Bone marrow (tissue), 2 donors: ENCODE measurements around the gene GJA10.
"Not testable (repeated sequence)": the region's sequence is repeated elsewhere in the genome, so short reads cannot be mapped to it uniquely, and the experiment has no call there.

Experiments
- DNase-seq, 2 donors: peaks; one replicate each; lab custom pipeline; 2025; lab: John Stamatoyannopoulos, UW

GJA10 gene

GRCh38 chr6:89894169-89894568, at the start of gene GJA10:
TSS of gene GJA10 (plus strand) at chr6:89894469. CDS start at chr6:89894469, 0 bp downstream.
- no peak for DNase-seq

- not testable (repeated sequence) for DNase-seq
These were observed 46.8 kb upstream of the GJA10 start for GRCh38 chr6:89847513-89847912.

DNA sequence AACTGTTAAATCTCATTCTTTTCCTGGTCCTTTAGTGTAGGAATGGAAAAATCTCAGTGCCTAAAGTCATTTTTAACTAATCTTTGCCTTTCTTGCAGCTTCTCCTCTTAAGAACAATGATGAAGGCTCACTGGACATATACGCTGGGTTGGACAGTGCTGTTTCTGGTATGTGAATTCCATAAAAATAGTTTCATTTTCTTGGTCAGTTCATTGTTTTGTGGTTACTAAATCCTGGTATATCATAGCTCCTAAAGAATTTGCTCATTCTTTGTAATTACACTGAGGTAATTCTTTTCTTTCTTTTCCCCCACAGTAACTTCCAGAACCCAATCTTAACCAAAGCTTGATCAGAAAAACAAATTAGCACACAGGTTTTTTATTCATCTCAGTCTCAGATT, 41.2 kb upstream of the GJA10 start:
- no peak for DNase-seq

DNA sequence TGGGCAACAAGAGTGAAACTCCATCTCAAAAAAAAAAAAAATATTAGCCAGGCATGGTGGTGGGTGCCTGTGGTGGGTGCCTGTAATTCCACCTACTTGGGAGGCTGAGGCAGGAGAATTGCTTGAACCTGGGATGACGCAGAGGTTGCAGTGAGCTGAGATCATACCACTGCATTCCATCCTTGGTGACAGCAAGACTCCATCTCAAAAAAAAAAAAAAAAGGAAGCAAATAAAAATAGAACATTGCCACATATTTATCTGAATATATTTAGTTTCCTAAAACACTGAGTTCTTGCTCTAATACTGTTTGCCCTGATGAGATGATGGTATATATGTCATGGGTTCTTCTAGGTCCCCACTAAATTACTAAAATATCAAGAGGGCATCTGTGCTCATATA, 36.2 kb upstream of the GJA10 start:
- DNase-seq = no peak

- no peak for DNase-seq
These were observed 34.5 kb upstream of the GJA10 start for GRCh38 chr6:89859744-89860143.

GRCh38 chr6:89862273-89862672, 32.0 kb upstream of the GJA10 start:
- DNase-seq = no peak

- no peak for DNase-seq
These were observed 31.6 kb upstream of the GJA10 start for GRCh38 chr6:89862698-89863097.

GRCh38 chr6:89866024-89866678, 28.1 kb upstream of the GJA10 start:
- no peak for DNase-seq

- no peak for DNase-seq
These were observed 20.5 kb upstream of the GJA10 start for GRCh38 chr6:89873721-89874120.

DNA sequence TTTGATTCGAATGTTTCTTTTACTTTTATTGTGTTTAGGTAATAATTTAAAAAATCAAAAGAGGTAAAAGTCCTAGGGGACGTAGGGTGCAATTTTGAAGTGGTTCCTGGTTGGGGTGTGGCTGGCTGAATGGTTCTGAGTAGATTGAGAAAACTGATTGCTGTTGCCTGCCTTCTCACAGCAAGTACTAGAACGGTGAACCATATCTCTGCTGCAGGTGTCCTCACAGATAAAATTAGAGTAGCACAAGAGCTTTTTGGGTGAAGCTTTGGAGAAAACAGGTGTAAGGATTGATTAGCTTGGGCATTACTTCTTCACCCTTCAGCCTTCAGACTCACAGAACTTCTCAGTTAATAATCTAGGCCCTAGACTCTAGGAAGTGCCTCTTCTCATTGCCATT, 19.8 kb upstream of the GJA10 start:
- no peak for DNase-seq

- no peak for DNase-seq
These were observed 7.7 kb upstream of the GJA10 start for GRCh38 chr6:89886378-89887120.

- DNase-seq = no peak
These were observed 6.7 kb upstream of the GJA10 start for GRCh38 chr6:89887452-89888137.

DNA sequence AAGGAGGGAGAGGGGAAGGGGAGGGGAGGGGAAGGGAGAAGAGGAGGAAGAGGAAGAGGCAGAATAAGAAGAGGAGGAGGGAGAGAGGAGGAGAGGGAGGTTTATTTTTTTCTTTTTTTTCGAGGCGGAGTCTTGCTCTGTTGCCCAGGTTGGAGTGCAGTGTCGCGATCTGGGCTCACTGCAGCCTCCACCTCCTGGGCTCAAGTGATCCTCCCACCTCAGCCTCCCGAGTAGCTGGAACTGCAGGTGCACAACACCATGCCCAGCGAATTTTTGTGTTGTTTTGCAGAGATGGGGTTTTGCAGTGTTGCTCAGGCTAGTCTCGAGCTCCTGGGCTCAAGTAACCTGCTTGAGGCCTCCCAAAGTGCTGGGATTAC, 6.1 kb upstream of the GJA10 start:
- no peak for DNase-seq

GRCh38 chr6:89888871-89889270, 5.4 kb upstream of the GJA10 start:
- DNase-seq = no peak

DNA sequence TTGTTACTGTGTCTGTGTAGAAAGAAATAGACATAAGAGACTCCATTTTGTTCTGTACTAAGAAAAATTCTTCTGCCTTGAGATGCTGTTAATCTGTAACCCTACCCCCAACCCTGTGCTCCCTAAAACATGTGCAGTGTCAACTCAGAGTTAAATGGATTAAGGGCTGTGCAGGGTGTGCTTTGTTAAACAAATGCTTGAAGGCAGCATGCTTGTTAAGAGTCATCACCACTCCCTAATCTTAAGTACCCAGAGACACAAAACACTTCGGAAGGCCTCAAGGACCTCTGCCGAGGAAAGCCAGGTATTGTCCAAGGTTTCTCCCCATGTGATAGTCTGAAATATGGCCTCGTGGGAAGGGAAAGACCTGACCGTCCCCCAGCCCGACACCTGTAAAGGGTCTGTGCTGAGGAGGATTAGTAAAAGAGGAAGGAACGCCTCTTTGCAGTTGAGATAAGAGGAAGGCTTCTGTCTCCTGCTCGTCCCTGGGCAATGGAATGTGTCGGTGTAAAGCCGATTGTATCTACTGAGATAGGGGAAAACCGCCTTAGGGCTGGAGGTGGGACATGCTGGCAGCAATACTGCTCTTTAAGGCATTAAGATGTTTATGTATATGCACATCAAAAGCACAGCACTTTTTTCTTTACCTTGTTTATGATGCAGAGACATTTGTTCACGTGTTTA, 3.3 kb upstream of the GJA10 start:
- not testable (repeated sequence) for DNase-seq

DNA sequence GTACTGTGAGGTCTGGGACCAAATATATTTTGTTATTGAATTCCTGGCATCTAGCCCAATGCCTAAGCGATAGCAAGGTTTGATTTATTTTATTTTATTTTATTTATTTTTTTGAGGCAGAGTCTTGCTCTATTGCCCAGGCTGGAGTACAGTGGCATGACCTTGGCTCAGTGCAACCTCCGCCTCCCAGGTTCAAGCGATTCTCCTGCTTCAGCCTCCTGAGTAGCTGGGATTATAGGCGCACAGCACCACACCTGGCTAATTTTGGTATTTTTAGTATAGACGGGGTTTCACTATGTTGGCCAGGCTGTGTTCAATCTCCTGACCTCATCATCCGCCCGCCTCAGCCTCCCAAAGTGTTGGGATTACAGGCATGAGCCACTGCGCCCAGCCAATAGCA, 1.7 kb upstream of the GJA10 start:
- DNase-seq = not testable (repeated sequence)

GRCh38 chr6:89895276-89895874, 1.1 kb downstream of the GJA10 start:
- DNase-seq = no peak

- not testable (repeated sequence) for DNase-seq
These were observed 16.0 kb downstream of the GJA10 start for GRCh38 chr6:89910001-89910901.

- DNase-seq = no peak
These were observed 16.6 kb downstream of the GJA10 start for GRCh38 chr6:89910902-89911240.

- no peak for DNase-seq
These were observed 22.1 kb downstream of the GJA10 start for GRCh38 chr6:89916136-89916920.
